WTC11 (cell line): ENCODE results near the gene TRIAP1.

Experiments
- NFYB ChIP-seq: sonication (generic); formaldehyde crosslinking; conservative IDR thresholded peaks from 2 replicates; pipeline ENCODE4 v1.8.0; 2022; ENCODE audit warnings: low read depth, missing genetic modification reagents
- ZNF423 ChIP-seq: fragments of 250-450 bp; sonication (Bioruptor Pico); IDR thresholded peaks from 2 replicates; pipeline ENCODE4 v2.1.2; 2022; ENCODE audit warnings: mild to moderate bottlenecking, moderate library complexity
- TF ChIP-seq, protein P1 (sequence below): fragments of 200-600 bp; IDR thresholded peaks from 2 replicates; pipeline ENCODE4 v1.8.0; 2022; ENCODE audit warnings: antibody characterized with exemption
- TF ChIP-seq, protein P2 (sequence below): sonication (generic); formaldehyde crosslinking; conservative IDR thresholded peaks from 2 replicates; pipeline ENCODE4 v1.8.1; 2023; ENCODE audit warnings: mild to moderate bottlenecking, low read depth, missing genetic modification reagents, moderate library complexity

DNA sequence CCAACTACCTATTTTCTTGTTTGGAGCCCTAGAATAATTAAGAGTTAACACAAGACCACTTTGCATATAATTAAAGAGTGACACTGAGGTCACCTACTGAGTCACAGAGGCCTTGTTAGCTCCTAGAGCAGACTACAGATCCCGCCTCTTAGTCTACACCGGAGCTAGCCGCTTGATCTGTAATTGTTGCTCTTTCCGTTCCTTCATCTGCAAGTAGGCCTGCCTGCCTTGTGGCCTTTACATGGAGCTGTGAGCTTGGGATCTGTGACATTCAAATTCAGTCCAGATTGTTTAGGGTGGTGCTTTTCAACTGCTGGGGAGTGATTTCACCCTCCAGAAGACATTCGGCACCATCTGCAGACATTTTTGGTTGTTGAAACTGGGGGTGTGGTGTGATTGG is 44.1 kb upstream of the TRIAP1 start:
- TF ChIP-seq ZNF423 = no peak
- TF ChIP-seq, protein P1, sequence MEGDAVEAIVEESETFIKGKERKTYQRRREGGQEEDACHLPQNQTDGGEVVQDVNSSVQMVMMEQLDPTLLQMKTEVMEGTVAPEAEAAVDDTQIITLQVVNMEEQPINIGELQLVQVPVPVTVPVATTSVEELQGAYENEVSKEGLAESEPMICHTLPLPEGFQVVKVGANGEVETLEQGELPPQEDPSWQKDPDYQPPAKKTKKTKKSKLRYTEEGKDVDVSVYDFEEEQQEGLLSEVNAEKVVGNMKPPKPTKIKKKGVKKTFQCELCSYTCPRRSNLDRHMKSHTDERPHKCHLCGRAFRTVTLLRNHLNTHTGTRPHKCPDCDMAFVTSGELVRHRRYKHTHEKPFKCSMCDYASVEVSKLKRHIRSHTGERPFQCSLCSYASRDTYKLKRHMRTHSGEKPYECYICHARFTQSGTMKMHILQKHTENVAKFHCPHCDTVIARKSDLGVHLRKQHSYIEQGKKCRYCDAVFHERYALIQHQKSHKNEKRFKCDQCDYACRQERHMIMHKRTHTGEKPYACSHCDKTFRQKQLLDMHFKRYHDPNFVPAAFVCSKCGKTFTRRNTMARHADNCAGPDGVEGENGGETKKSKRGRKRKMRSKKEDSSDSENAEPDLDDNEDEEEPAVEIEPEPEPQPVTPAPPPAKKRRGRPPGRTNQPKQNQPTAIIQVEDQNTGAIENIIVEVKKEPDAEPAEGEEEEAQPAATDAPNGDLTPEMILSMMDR = no peak
- TF ChIP-seq NFYB (CRISPR knock-in tag) = no peak
- TF ChIP-seq, protein P2, sequence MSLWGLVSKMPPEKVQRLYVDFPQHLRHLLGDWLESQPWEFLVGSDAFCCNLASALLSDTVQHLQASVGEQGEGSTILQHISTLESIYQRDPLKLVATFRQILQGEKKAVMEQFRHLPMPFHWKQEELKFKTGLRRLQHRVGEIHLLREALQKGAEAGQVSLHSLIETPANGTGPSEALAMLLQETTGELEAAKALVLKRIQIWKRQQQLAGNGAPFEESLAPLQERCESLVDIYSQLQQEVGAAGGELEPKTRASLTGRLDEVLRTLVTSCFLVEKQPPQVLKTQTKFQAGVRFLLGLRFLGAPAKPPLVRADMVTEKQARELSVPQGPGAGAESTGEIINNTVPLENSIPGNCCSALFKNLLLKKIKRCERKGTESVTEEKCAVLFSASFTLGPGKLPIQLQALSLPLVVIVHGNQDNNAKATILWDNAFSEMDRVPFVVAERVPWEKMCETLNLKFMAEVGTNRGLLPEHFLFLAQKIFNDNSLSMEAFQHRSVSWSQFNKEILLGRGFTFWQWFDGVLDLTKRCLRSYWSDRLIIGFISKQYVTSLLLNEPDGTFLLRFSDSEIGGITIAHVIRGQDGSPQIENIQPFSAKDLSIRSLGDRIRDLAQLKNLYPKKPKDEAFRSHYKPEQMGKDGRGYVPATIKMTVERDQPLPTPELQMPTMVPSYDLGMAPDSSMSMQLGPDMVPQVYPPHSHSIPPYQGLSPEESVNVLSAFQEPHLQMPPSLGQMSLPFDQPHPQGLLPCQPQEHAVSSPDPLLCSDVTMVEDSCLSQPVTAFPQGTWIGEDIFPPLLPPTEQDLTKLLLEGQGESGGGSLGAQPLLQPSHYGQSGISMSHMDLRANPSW (CRISPR knock-in tag) = no peak
